Chondrocyte (in vitro differentiated cells): ENCODE results near the gene MTARC2. TPM values are rescaled to one million over a fixed set of nuclear protein-coding genes. Genes with fewer than 3 reads are reported as not detected.
"Not testable (repeated sequence)": the region's sequence is repeated elsewhere in the genome, so short reads cannot be mapped to it uniquely, and the experiment has no call there.

Experiments used
- DNase-seq: peaks from one replicate; pipeline ENCODE4 v3.0.0; 2021; ENCODE audit warnings: mixed read lengths, low spot score
- H3K27ac Mint-ChIP-seq: one replicate; pipeline ENCODE4 v1.8.0; 2021; ENCODE audit warnings: mild to moderate bottlenecking, moderate library complexity, mixed read lengths; ENCODE audit not compliant: unreplicated experiment
- H3K27me3 Mint-ChIP-seq: 2 replicates; pipeline ENCODE4 v1.8.0; 2021; ENCODE audit warnings: low read depth, mixed read lengths
- H3K36me3 Mint-ChIP-seq: 2 replicates; pipeline ENCODE4 v1.8.0; 2021; ENCODE audit warnings: low read depth, mixed read lengths
- H3K4me1 Mint-ChIP-seq: 2 replicates; pipeline ENCODE4 v1.8.0; 2021; ENCODE audit warnings: low read depth, mild to moderate bottlenecking, mixed read lengths
- H3K4me3 Mint-ChIP-seq: one replicate; pipeline ENCODE4 v1.8.0; 2021; ENCODE audit warnings: mild to moderate bottlenecking, moderate library complexity, mixed read lengths; ENCODE audit not compliant: unreplicated experiment
- H3K9me3 Mint-ChIP-seq: 2 replicates; pipeline ENCODE4 v1.8.0; 2021; ENCODE audit warnings: low read depth, mixed read lengths
- CTCF ChIP-seq: fragments of 200-600 bp; sonication (generic); IDR thresholded peaks from 2 replicates; pipeline ENCODE4 v1.5.0; 2021; ENCODE audit warnings: antibody characterized with exemption, mild to moderate bottlenecking, moderate library complexity
- total RNA-seq: library from RNA; stranded (reverse); gene quantifications from 3 replicates; pipeline ENCODE4 v1.2.1, GENCODE V29; 2021

Gene MTARC2
- total RNA-seq, 1 donor from 2014 or later: 19.5 TPM

- Mint-ChIP-seq H3K9me3 (peaks cover 8% of the 10 kb centered on the region), H3K36me3 (no peaks in the 10 kb centered on the region), H3K27me3 (peaks cover 13% of the 10 kb centered on the region), H3K27ac (no peak overlapping the region), H3K4me1 (no peaks in the 10 kb centered on the region), H3K4me3 (no peak overlapping the region)
- no peak for TF ChIP-seq CTCF
- DNase-seq: no peak
Observed at GRCh38 chr1:220717800-220718640, 30.1 kb upstream of the MTARC2 start.

- H3K4me1 Mint-ChIP-seq, H3K9me3 Mint-ChIP-seq, H3K36me3 Mint-ChIP-seq, H3K4me3 Mint-ChIP-seq, H3K27ac Mint-ChIP-seq, DNase-seq: not testable (repeated sequence)
- peaks cover 13% of the 10 kb centered on the region for H3K27me3 Mint-ChIP-seq
Observed at GRCh38 chr1:220721266-220721665, 26.9 kb upstream of the MTARC2 start.

GRCh38 chr1:220726634-220727033, 21.5 kb upstream of the MTARC2 start:
- peak; percentile 37 for TF ChIP-seq CTCF
- no peak overlapping the region for H3K27ac Mint-ChIP-seq
- H3K9me3 Mint-ChIP-seq: no peaks in the 10 kb centered on the region
- no peak for DNase-seq
- no peaks in the 10 kb centered on the region for H3K36me3 Mint-ChIP-seq
- peaks cover 4% of the 10 kb centered on the region for H3K4me1 Mint-ChIP-seq
- H3K4me3 Mint-ChIP-seq: no peak overlapping the region
- H3K27me3 Mint-ChIP-seq: peaks cover 3% of the 10 kb centered on the region

GRCh38 chr1:220727519-220727918, 20.6 kb upstream of the MTARC2 start:
- H3K9me3 Mint-ChIP-seq: no peaks in the 10 kb centered on the region
- H3K27me3 Mint-ChIP-seq: peaks cover 3% of the 10 kb centered on the region
- no peak for TF ChIP-seq CTCF
- H3K36me3 Mint-ChIP-seq: no peaks in the 10 kb centered on the region
- no peak for DNase-seq
- H3K4me1 Mint-ChIP-seq: peaks cover 13% of the 10 kb centered on the region
- H3K27ac Mint-ChIP-seq: no peak overlapping the region
- no peak overlapping the region for H3K4me3 Mint-ChIP-seq

- peaks cover 3% of the 10 kb centered on the region for H3K27me3 Mint-ChIP-seq
- H3K4me1 Mint-ChIP-seq: peaks cover 38% of the 10 kb centered on the region
- H3K27ac Mint-ChIP-seq: no peak overlapping the region
- H3K4me3 Mint-ChIP-seq: no peak overlapping the region
- H3K9me3 Mint-ChIP-seq: no peaks in the 10 kb centered on the region
- no peaks in the 10 kb centered on the region for H3K36me3 Mint-ChIP-seq
- no peak for DNase-seq
- no peak for TF ChIP-seq CTCF
Observed at GRCh38 chr1:220730486-220730885, 17.6 kb upstream of the MTARC2 start.

GRCh38 chr1:220732137-220732536, 16.0 kb upstream of the MTARC2 start:
- H3K36me3 Mint-ChIP-seq: no peaks in the 10 kb centered on the region
- TF ChIP-seq CTCF: no peak
- H3K27me3 Mint-ChIP-seq: peaks cover 2% of the 10 kb centered on the region
- H3K4me3 Mint-ChIP-seq: no peak overlapping the region
- H3K9me3 Mint-ChIP-seq: no peaks in the 10 kb centered on the region
- H3K4me1 Mint-ChIP-seq: peaks cover 38% of the 10 kb centered on the region
- no peak for DNase-seq
- H3K27ac Mint-ChIP-seq: peak overlapping the region; percentile 92
